ENCODE measurements around the gene SLC6A18. TPM values are rescaled to one million over a fixed set of nuclear protein-coding genes. Genes with fewer than 3 reads are reported as not detected.

SLC6A18 gene
- total and polyA plus RNA-seq, 2 of the 13 experiments (the other 11 are each of a cell fraction or from before 2014, with no cell fraction given), result not detected

- TF ChIP-seq, protein P1, sequence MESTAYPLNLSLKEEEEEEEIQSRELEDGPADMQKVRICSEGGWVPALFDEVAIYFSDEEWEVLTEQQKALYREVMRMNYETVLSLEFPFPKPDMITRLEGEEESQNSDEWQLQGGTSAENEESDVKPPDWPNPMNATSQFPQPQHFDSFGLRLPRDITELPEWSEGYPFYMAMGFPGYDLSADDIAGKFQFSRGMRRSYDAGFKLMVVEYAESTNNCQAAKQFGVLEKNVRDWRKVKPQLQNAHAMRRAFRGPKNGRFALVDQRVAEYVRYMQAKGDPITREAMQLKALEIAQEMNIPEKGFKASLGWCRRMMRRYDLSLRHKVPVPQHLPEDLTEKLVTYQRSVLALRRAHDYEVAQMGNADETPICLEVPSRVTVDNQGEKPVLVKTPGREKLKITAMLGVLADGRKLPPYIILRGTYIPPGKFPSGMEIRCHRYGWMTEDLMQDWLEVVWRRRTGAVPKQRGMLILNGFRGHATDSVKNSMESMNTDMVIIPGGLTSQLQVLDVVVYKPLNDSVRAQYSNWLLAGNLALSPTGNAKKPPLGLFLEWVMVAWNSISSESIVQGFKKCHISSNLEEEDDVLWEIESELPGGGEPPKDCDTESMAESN (CRISPR knock-in tag; conservative IDR thresholded peaks at IDR 0.05), result peak; percentile 86
- TF ChIP-seq, protein P2, sequence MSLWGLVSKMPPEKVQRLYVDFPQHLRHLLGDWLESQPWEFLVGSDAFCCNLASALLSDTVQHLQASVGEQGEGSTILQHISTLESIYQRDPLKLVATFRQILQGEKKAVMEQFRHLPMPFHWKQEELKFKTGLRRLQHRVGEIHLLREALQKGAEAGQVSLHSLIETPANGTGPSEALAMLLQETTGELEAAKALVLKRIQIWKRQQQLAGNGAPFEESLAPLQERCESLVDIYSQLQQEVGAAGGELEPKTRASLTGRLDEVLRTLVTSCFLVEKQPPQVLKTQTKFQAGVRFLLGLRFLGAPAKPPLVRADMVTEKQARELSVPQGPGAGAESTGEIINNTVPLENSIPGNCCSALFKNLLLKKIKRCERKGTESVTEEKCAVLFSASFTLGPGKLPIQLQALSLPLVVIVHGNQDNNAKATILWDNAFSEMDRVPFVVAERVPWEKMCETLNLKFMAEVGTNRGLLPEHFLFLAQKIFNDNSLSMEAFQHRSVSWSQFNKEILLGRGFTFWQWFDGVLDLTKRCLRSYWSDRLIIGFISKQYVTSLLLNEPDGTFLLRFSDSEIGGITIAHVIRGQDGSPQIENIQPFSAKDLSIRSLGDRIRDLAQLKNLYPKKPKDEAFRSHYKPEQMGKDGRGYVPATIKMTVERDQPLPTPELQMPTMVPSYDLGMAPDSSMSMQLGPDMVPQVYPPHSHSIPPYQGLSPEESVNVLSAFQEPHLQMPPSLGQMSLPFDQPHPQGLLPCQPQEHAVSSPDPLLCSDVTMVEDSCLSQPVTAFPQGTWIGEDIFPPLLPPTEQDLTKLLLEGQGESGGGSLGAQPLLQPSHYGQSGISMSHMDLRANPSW (CRISPR knock-in tag; IDR thresholded peaks at IDR 0.05; ENCODE audit: borderline replicate concordance), result no peak
- no peak for TF ChIP-seq HIC2 (CRISPR knock-in tag; IDR thresholded peaks at IDR 0.05; ENCODE audit: low read depth)
- TF ChIP-seq MTF1 (CRISPR knock-in tag; IDR thresholded peaks at IDR 0.05), result peak; percentile 78; the same call in 1 of the 2 replicates
- TF ChIP-seq SOX5 (CRISPR knock-in tag; IDR thresholded peaks at IDR 0.05; ENCODE audit: borderline replicate concordance), result no peak
- TF ChIP-seq ZNF777 (CRISPR knock-in tag; IDR thresholded peaks at IDR 0.05), result peak; percentile 58
- no peak for TF ChIP-seq SOX6 (IDR thresholded peaks at IDR 0.05)
- peak; percentile 67 for TF ChIP-seq SOX6 (CRISPR knock-in tag; IDR thresholded peaks at IDR 0.05)
- TF ChIP-seq ZNF672 (CRISPR knock-in tag; IDR thresholded peaks at IDR 0.05), result no peak
- TF ChIP-seq SRSF1 (optimal IDR thresholded peaks at IDR 0.05; ENCODE audit: low read depth, low read length), result no peak
- TF ChIP-seq NONO (IDR thresholded peaks at IDR 0.05), result no peak
- 0 out of 2 replicates have a peak, but pooled peaks have one; percentile 23 for TF ChIP-seq NONO (CRISPR knock-in tag; conservative IDR thresholded peaks at IDR 0.05)
- TF ChIP-seq ZBTB25 (CRISPR knock-in tag; IDR thresholded peaks at IDR 0.05), result peak; percentile 83
- TF ChIP-seq MYPOP (CRISPR knock-in tag; IDR thresholded peaks at IDR 0.05), result peak; percentile 75
- TF ChIP-seq THAP8 (CRISPR knock-in tag; IDR thresholded peaks at IDR 0.05; ENCODE audit: borderline replicate concordance), result no peak
- TF ChIP-seq ZMYM4 (CRISPR knock-in tag; IDR thresholded peaks at IDR 0.05), result no peak
- no peak for TF ChIP-seq HHEX (CRISPR knock-in tag; IDR thresholded peaks at IDR 0.05)
- TF ChIP-seq SMYD3 (CRISPR knock-in tag; IDR thresholded peaks at IDR 0.05), result no peak
Observed at GRCh38 chr5:1246711-1247431, 21.7 kb downstream of the SLC6A18 start (continued).

Data from HepG2 (cell line).